DND-41 (cell line): ENCODE results near the gene RALGPS2.

ENCODE experiments used
- EZH2 ChIP-seq: IDR thresholded peaks from 3 replicates; pipeline ENCODE4 v1.6.1; 2012; ENCODE audit warnings: borderline replicate concordance, low read depth, mild to moderate bottlenecking, moderate library complexity, low read length, inconsistent platforms; ENCODE audit not compliant: severe bottlenecking
- TF ChIP-seq, protein P1 (sequence below): IDR thresholded peaks from 2 replicates; pipeline ENCODE4 v1.5.1; 2012; ENCODE audit warnings: borderline replicate concordance, low read length, moderate library complexity, mild to moderate bottlenecking; ENCODE audit not compliant: poor library complexity, severe bottlenecking; ENCODE audit errors: extremely low read depth

DNA sequence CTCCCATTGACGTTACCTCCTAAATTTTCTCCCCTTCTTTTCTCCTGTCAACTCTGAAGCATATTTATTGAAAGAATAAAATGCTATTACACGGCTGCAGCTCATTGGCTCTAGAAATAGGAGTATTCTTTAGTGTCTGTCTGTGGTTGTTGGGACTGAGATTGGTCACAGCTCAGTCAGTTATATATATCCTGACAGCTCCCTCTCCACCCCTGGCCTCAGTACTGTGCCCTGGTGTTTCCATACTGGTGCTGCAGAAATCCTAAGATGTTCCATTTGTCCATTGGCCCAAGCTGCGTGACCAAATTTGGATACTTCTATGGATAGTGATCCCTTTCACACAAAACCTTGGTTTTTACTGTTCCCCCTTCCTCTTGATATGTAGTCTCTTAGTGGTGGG, 67.3 kb downstream of the RALGPS2 start:
- TF ChIP-seq, protein P1, sequence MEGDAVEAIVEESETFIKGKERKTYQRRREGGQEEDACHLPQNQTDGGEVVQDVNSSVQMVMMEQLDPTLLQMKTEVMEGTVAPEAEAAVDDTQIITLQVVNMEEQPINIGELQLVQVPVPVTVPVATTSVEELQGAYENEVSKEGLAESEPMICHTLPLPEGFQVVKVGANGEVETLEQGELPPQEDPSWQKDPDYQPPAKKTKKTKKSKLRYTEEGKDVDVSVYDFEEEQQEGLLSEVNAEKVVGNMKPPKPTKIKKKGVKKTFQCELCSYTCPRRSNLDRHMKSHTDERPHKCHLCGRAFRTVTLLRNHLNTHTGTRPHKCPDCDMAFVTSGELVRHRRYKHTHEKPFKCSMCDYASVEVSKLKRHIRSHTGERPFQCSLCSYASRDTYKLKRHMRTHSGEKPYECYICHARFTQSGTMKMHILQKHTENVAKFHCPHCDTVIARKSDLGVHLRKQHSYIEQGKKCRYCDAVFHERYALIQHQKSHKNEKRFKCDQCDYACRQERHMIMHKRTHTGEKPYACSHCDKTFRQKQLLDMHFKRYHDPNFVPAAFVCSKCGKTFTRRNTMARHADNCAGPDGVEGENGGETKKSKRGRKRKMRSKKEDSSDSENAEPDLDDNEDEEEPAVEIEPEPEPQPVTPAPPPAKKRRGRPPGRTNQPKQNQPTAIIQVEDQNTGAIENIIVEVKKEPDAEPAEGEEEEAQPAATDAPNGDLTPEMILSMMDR = no peak
- TF ChIP-seq EZH2 = no peak
